Activated T-helper 17 cell treated with anti-CD3 and anti-CD28 coated beads, Interleukin-2, amount 50 U/mL, for 72 hours (primary cell): ENCODE measurements around the gene MGRN1. TPM values are rescaled to one million over a fixed set of nuclear protein-coding genes. Genes with fewer than 3 reads are reported as not detected.

Source experiments
- ATAC-seq: fragments of 150-1000 bp; cut with Tn5 transposase; replicated peaks from 2 replicates; pipeline ENCODE4 v1.10.0; 2021; ENCODE audit warnings: mild to moderate bottlenecking, moderate library complexity
- H3K27ac Mint-ChIP-seq: one replicate; pipeline ENCODE4 v1.8.0; 2022; ENCODE audit warnings: mixed read lengths
- H3K27me3 Mint-ChIP-seq: one replicate; pipeline ENCODE4 v1.8.0; 2022; ENCODE audit warnings: mixed read lengths
- H3K36me3 Mint-ChIP-seq: one replicate; pipeline ENCODE4 v1.8.0; 2022; ENCODE audit warnings: low read depth, mild to moderate bottlenecking, mixed read lengths
- H3K4me1 Mint-ChIP-seq: one replicate; pipeline ENCODE4 v1.8.0; 2022; ENCODE audit warnings: mixed read lengths
- H3K4me3 Mint-ChIP-seq: one replicate; pipeline ENCODE4 v1.8.0; 2022; ENCODE audit warnings: mild to moderate bottlenecking, mixed read lengths
- H3K9me3 Mint-ChIP-seq: one replicate; pipeline ENCODE4 v1.8.0; 2022; ENCODE audit warnings: mixed read lengths
- total RNA-seq, 2 donors: library from RNA; stranded (reverse); gene quantifications; one replicate each; pipeline ENCODE4 v1.2.3, GENCODE V29; 2022

Gene MGRN1
- total RNA-seq, 2 donors from 2014 or later: 63.5 to 66.3 TPM

- H3K9me3 Mint-ChIP-seq: no peaks in the 10 kb centered on the region
- no peaks in the 10 kb centered on the region for H3K27me3 Mint-ChIP-seq
- H3K4me1 Mint-ChIP-seq: peaks cover 13% of the 10 kb centered on the region
- peaks cover 16% of the 10 kb centered on the region for H3K36me3 Mint-ChIP-seq
- ATAC-seq: peak; percentile 87
- H3K27ac Mint-ChIP-seq: peak overlapping the region; percentile 84
- H3K4me3 Mint-ChIP-seq: peak overlapping the region; percentile 47
Observed at GRCh38 chr16:4660454-4661007, 35.9 kb downstream of the MGRN1 start.

GRCh38 chr16:4661661-4662060, 37.0 kb downstream of the MGRN1 start:
- H3K36me3 Mint-ChIP-seq: peaks cover 12% of the 10 kb centered on the region
- H3K9me3 Mint-ChIP-seq: no peaks in the 10 kb centered on the region
- no peaks in the 10 kb centered on the region for H3K27me3 Mint-ChIP-seq
- no peak for ATAC-seq
- H3K27ac Mint-ChIP-seq: peak overlapping the region; percentile 89
- H3K4me1 Mint-ChIP-seq: peaks cover 13% of the 10 kb centered on the region
- no peak overlapping the region for H3K4me3 Mint-ChIP-seq

GRCh38 chr16:4663465-4663776, 38.8 kb downstream of the MGRN1 start:
- H3K27ac Mint-ChIP-seq: peak overlapping the region; percentile 89
- peak overlapping the region; percentile 80 for H3K4me3 Mint-ChIP-seq
- H3K9me3 Mint-ChIP-seq: no peaks in the 10 kb centered on the region
- H3K36me3 Mint-ChIP-seq: peaks cover 13% of the 10 kb centered on the region
- no peaks in the 10 kb centered on the region for H3K27me3 Mint-ChIP-seq
- ATAC-seq: no peak
- peaks cover 13% of the 10 kb centered on the region for H3K4me1 Mint-ChIP-seq

- H3K4me1 Mint-ChIP-seq: peaks cover 13% of the 10 kb centered on the region
- H3K9me3 Mint-ChIP-seq: no peaks in the 10 kb centered on the region
- H3K27me3 Mint-ChIP-seq: no peaks in the 10 kb centered on the region
- H3K36me3 Mint-ChIP-seq: peaks cover 13% of the 10 kb centered on the region
- peak overlapping the region; percentile 89 for H3K27ac Mint-ChIP-seq
- peak overlapping the region; percentile 80 for H3K4me3 Mint-ChIP-seq
- ATAC-seq: no peak
Observed at GRCh38 chr16:4663777-4664465, 39.3 kb downstream of the MGRN1 start.

GRCh38 chr16:4664538-4665418, 40.2 kb downstream of the MGRN1 start:
- peaks cover 13% of the 10 kb centered on the region for H3K4me1 Mint-ChIP-seq
- H3K27ac Mint-ChIP-seq: peak overlapping the region; percentile 89
- peak; percentile 72 for ATAC-seq
- peaks cover 13% of the 10 kb centered on the region for H3K36me3 Mint-ChIP-seq
- H3K27me3 Mint-ChIP-seq: no peaks in the 10 kb centered on the region
- H3K9me3 Mint-ChIP-seq: no peaks in the 10 kb centered on the region
- peak overlapping the region; percentile 80 for H3K4me3 Mint-ChIP-seq

- H3K4me1 Mint-ChIP-seq: peaks cover 13% of the 10 kb centered on the region
- H3K27me3 Mint-ChIP-seq: no peaks in the 10 kb centered on the region
- H3K36me3 Mint-ChIP-seq: peaks cover 13% of the 10 kb centered on the region
- no peak for ATAC-seq
- peak overlapping the region; percentile 80 for H3K4me3 Mint-ChIP-seq
- H3K9me3 Mint-ChIP-seq: no peaks in the 10 kb centered on the region
- no peak overlapping the region for H3K27ac Mint-ChIP-seq
Observed at GRCh38 chr16:4666537-4667202, 42.0 kb downstream of the MGRN1 start.

- H3K4me1 Mint-ChIP-seq: peaks cover 13% of the 10 kb centered on the region
- H3K36me3 Mint-ChIP-seq: peaks cover 13% of the 10 kb centered on the region
- no peaks in the 10 kb centered on the region for H3K27me3 Mint-ChIP-seq
- ATAC-seq: no peak
- no peak overlapping the region for H3K27ac Mint-ChIP-seq
- H3K4me3 Mint-ChIP-seq: no peak overlapping the region
- H3K9me3 Mint-ChIP-seq: no peaks in the 10 kb centered on the region
Observed at GRCh38 chr16:4667203-4667963, 42.8 kb downstream of the MGRN1 start.

GRCh38 chr16:4668313-4668960, 43.8 kb downstream of the MGRN1 start:
- Mint-ChIP-seq H3K27me3 (no peaks in the 10 kb centered on the region), H3K4me1 (peaks cover 11% of the 10 kb centered on the region), H3K9me3 (no peaks in the 10 kb centered on the region), H3K27ac (no peak overlapping the region), H3K4me3 (no peak overlapping the region), H3K36me3 (peaks cover 13% of the 10 kb centered on the region)
- no peak for ATAC-seq

- no peak for ATAC-seq
- Mint-ChIP-seq H3K4me3 (no peak overlapping the region), H3K27ac (no peak overlapping the region), H3K4me1 (peaks cover 18% of the 10 kb centered on the region), H3K9me3 (no peaks in the 10 kb centered on the region), H3K36me3 (peaks cover 31% of the 10 kb centered on the region), H3K27me3 (no peaks in the 10 kb centered on the region)
Observed at GRCh38 chr16:4673387-4674046, 48.9 kb downstream of the MGRN1 start.

GRCh38 chr16:4674926-4675530, 50.4 kb downstream of the MGRN1 start:
- no peaks in the 10 kb centered on the region for H3K27me3 Mint-ChIP-seq
- peaks cover 18% of the 10 kb centered on the region for H3K4me1 Mint-ChIP-seq
- peak overlapping the region; percentile 81 for H3K4me3 Mint-ChIP-seq
- H3K27ac Mint-ChIP-seq: peak overlapping the region; percentile 97
- no peak for ATAC-seq
- H3K9me3 Mint-ChIP-seq: no peaks in the 10 kb centered on the region
- H3K36me3 Mint-ChIP-seq: peaks cover 31% of the 10 kb centered on the region

- Mint-ChIP-seq H3K27ac (peak overlapping the region; percentile 97), H3K9me3 (no peaks in the 10 kb centered on the region), H3K36me3 (peaks cover 31% of the 10 kb centered on the region), H3K4me3 (peak overlapping the region; percentile 81), H3K4me1 (peaks cover 18% of the 10 kb centered on the region), H3K27me3 (no peaks in the 10 kb centered on the region)
- peak; percentile 94 for ATAC-seq
Observed at GRCh38 chr16:4675864-4676786, 51.5 kb downstream of the MGRN1 start.

- H3K4me1 Mint-ChIP-seq: peaks cover 18% of the 10 kb centered on the region
- no peaks in the 10 kb centered on the region for H3K27me3 Mint-ChIP-seq
- peak overlapping the region; percentile 81 for H3K4me3 Mint-ChIP-seq
- peak; percentile 5 for ATAC-seq
- H3K36me3 Mint-ChIP-seq: peaks cover 35% of the 10 kb centered on the region
- H3K27ac Mint-ChIP-seq: peak overlapping the region; percentile 97
- H3K9me3 Mint-ChIP-seq: no peaks in the 10 kb centered on the region
Observed at GRCh38 chr16:4676831-4677230, 52.2 kb downstream of the MGRN1 start.
